GM12878 (cell line): ENCODE data around the gene MID1.

Experiments
- POLR2A ChIP-seq: IDR thresholded peaks from 2 replicates; pipeline ENCODE4 v1.6.1; 2011; ENCODE audit warnings: low read depth, mild to moderate bottlenecking, low read length
- RFX5 ChIP-seq: IDR thresholded peaks from 2 replicates; pipeline ENCODE4 v1.6.1; 2011; ENCODE audit warnings: low read depth, low read length, improper control_type of control experiment
- SUZ12 ChIP-seq: fragments of 200-600 bp; sonication (generic); IDR thresholded peaks from one replicate; pipeline ENCODE4 v1.6.1; 2018; ENCODE audit warnings: antibody characterized with exemption, mild to moderate bottlenecking; ENCODE audit not compliant: unreplicated experiment
- USF1 ChIP-seq: IDR thresholded peaks from 2 replicates; pipeline ENCODE4 v1.6.1; 2011; ENCODE audit warnings: borderline replicate concordance, low read depth, mild to moderate bottlenecking, moderate library complexity, mixed read lengths, low read length; ENCODE audit not compliant: insufficient read depth; ENCODE audit errors: extremely low read length
- USF2 ChIP-seq: IDR thresholded peaks from 2 replicates; pipeline ENCODE4 v1.6.1; 2011; ENCODE audit warnings: low read depth, low read length, improper control_type of control experiment, borderline replicate concordance
- ZNF274 ChIP-seq: IDR thresholded peaks from one replicate; pipeline ENCODE4 v1.8.0; 2011; ENCODE audit not compliant: insufficient read length, insufficient read depth

- TF ChIP-seq RFX5 (no peak), SUZ12 (no peak), ZNF274 (no peak), USF1 (no peak), POLR2A (no peak), USF2 (no peak)
These were observed 2.4 kb downstream of the MID1 start for GRCh38 chrX:10617999-10618351.
